Cardiac muscle cell (in vitro differentiated cells and primary cell): Measurements from ENCODE around the gene STRADA. TPM values are rescaled to one million over a fixed set of nuclear protein-coding genes. Genes with fewer than 3 reads are reported as not detected.

ENCODE experiments used
- DNase-seq, 2 donors: peaks; one replicate each; pipeline versions ENCODE4 v3.0.0 to v3.0.0-alpha.2; 2010 to 2017; ENCODE audit warnings: low read depth in 1 of 2, low spot score in 1 of 2
- H3K27ac ChIP-seq: fragments of 200-600 bp; sonication (generic); 2 replicates; pipeline ENCODE4 v1.5.1; 2016
- H3K27me3 ChIP-seq: fragments of 200-600 bp; sonication (generic); 2 replicates; pipeline ENCODE4 v1.6.0; 2016; ENCODE audit warnings: control low read depth
- H3K36me3 ChIP-seq: fragments of 200-600 bp; sonication (generic); 2 replicates; pipeline ENCODE4 v1.5.1; 2016; ENCODE audit warnings: control low read depth
- H3K4me1 ChIP-seq: fragments of 200-600 bp; sonication (generic); 2 replicates; pipeline ENCODE4 v1.8.1; 2017; ENCODE audit warnings: low read depth, mild to moderate bottlenecking, mixed run types
- H3K4me3 ChIP-seq: fragments of 200-600 bp; sonication (generic); 2 replicates; pipeline ENCODE4 v1.5.1; 2016; ENCODE audit warnings: mild to moderate bottlenecking
- H3K9me3 ChIP-seq: fragments of 200-600 bp; sonication (generic); 2 replicates; pipeline ENCODE4 v1.5.1; 2017; ENCODE audit warnings: low read depth, mild to moderate bottlenecking, control low read depth
- CTCF ChIP-seq: IDR thresholded peaks from 2 replicates; pipeline ENCODE4 v1.5.1; 2012; ENCODE audit warnings: low read depth, mild to moderate bottlenecking, low read length
- polyA plus RNA-seq: library from polyadenylated mRNA; unstranded; fragments of >200 nt; fragmentation: Nextera tagmentation; extraction: Ambion mirVana; gene quantifications from 2 replicates; pipeline ENCODE4 v1.2.1, GENCODE V29; 2016
- total RNA-seq: library from RNA; depleted of rRNA; stranded (reverse); fragments of >200 nt; gene quantifications from 2 replicates; pipeline ENCODE4 v1.2.3, GENCODE V29; 2016

STRADA gene
- total and polyA plus RNA-seq, 2 experiments from 2014 or later: 30.3 to 53.1 TPM

GRCh38 chr17:63665527-63666214 is 75.9 kb downstream of the STRADA start:
- no peak for TF ChIP-seq CTCF
- H3K27ac ChIP-seq: peak overlapping the region; percentile 66

GRCh38 chr17:63659850-63660249 is 81.7 kb downstream of the STRADA start:
- DNase-seq: no peak
- Histone ChIP-seq H3K36me3 (peaks cover 15% of the 10 kb centered on the region), H3K9me3 (no peaks in the 10 kb centered on the region), H3K27ac (no peak overlapping the region), H3K27me3 (no peaks in the 10 kb centered on the region), H3K4me3 (no peak overlapping the region), H3K4me1 (no peaks in the 10 kb centered on the region)
- TF ChIP-seq CTCF: no peak

More at GRCh38 chr17:63665527-63666214, 75.9 kb downstream of the STRADA start:
- Histone ChIP-seq H3K4me1 (no peaks in the 10 kb centered on the region), H3K4me3 (no peak overlapping the region), H3K9me3 (no peaks in the 10 kb centered on the region), H3K27me3 (no peaks in the 10 kb centered on the region), H3K36me3 (peaks cover 17% of the 10 kb centered on the region)
- DNase-seq: peak in 1 of 2 donors; percentile 25

- TF ChIP-seq CTCF: no peak
- DNase-seq: peak in 1 of 2 donors; percentile 45
- peaks cover 20% of the 10 kb centered on the region for H3K36me3 ChIP-seq
- no peak overlapping the region for H3K4me3 ChIP-seq
- H3K4me1 ChIP-seq: no peaks in the 10 kb centered on the region
- no peaks in the 10 kb centered on the region for H3K27me3 ChIP-seq
- no peaks in the 10 kb centered on the region for H3K9me3 ChIP-seq
- H3K27ac ChIP-seq: peak overlapping the region; percentile 28
These were observed 83.2 kb downstream of the STRADA start for GRCh38 chr17:63658366-63658765.

- TF ChIP-seq CTCF: no peak
- Histone ChIP-seq H3K36me3 (peaks cover 20% of the 10 kb centered on the region), H3K4me3 (no peak overlapping the region), H3K27me3 (no peaks in the 10 kb centered on the region), H3K9me3 (no peaks in the 10 kb centered on the region), H3K4me1 (no peaks in the 10 kb centered on the region), H3K27ac (peak overlapping the region; percentile 28)
- DNase-seq: no peak
These were observed 83.8 kb downstream of the STRADA start for GRCh38 chr17:63657786-63658185.

- H3K9me3 ChIP-seq: no peaks in the 10 kb centered on the region
- no peaks in the 10 kb centered on the region for H3K27me3 ChIP-seq
- DNase-seq: peak in 1 of 2 donors; percentile 8
- H3K4me3 ChIP-seq: no peak overlapping the region
- H3K36me3 ChIP-seq: peaks cover 9% of the 10 kb centered on the region
- H3K4me1 ChIP-seq: no peaks in the 10 kb centered on the region
- no peak overlapping the region for H3K27ac ChIP-seq
- no peak for TF ChIP-seq CTCF
These were observed 88.5 kb downstream of the STRADA start for GRCh38 chr17:63653050-63653449.

Other genes with a start within 250 kb of the STRADA start
- gene KCNH6, start 218.4 kb downstream of the STRADA start, total RNA-seq: 0.06 and 0.11 TPM in 2 replicates
- 0.44 TPM in 1 of 2 replicates, not detected in the other for gene KCNH6, start 218.4 kb downstream of the STRADA start, polyA plus RNA-seq
- 48.2 and 56.7 TPM in 2 replicates for gene DCAF7, start 191.3 kb downstream of the STRADA start, total RNA-seq
- gene DCAF7, start 191.3 kb downstream of the STRADA start, polyA plus RNA-seq: 55.1 and 95.0 TPM in 2 replicates
- 25.6 and 34.1 TPM in 2 replicates for gene TACO1, start 140.9 kb downstream of the STRADA start, total RNA-seq
- 41.3 and 54.9 TPM in 2 replicates for gene TACO1, start 140.9 kb downstream of the STRADA start, polyA plus RNA-seq
- gene MAP3K3, start 119.4 kb downstream of the STRADA start, total RNA-seq: 28.1 and 31.1 TPM in 2 replicates
- 26.5 and 31.9 TPM in 2 replicates for gene MAP3K3, start 119.4 kb downstream of the STRADA start, polyA plus RNA-seq
- 58.8 and 76.3 TPM in 2 replicates for gene LIMD2, start 41.7 kb downstream of the STRADA start, total RNA-seq
- 58.6 and 74.1 TPM in 2 replicates for gene LIMD2, start 41.7 kb downstream of the STRADA start, polyA plus RNA-seq
- gene CCDC47, start 31.8 kb upstream of the STRADA start, total RNA-seq: 27.6 and 30.0 TPM in 2 replicates
- gene CCDC47, start 31.8 kb upstream of the STRADA start, polyA plus RNA-seq: 54.7 and 56.5 TPM in 2 replicates
- gene DDX42, start 32.4 kb upstream of the STRADA start, total RNA-seq: 49.0 and 91.0 TPM in 2 replicates
- 58.1 and 71.6 TPM in 2 replicates for gene DDX42, start 32.4 kb upstream of the STRADA start, polyA plus RNA-seq
- gene PSMC5, start 85.6 kb upstream of the STRADA start, total RNA-seq: 42.7 and 57.7 TPM in 2 replicates
- gene PSMC5, start 85.6 kb upstream of the STRADA start, polyA plus RNA-seq: 144 and 230 TPM in 2 replicates
- gene FTSJ3, start 85.9 kb upstream of the STRADA start, total RNA-seq: 43.1 and 47.2 TPM in 2 replicates
- 52.2 and 57.3 TPM in 2 replicates for gene FTSJ3, start 85.9 kb upstream of the STRADA start, polyA plus RNA-seq
- 39.2 and 67.6 TPM in 2 replicates for gene SMARCD2, start 100.9 kb upstream of the STRADA start, total RNA-seq
- gene SMARCD2, start 100.9 kb upstream of the STRADA start, polyA plus RNA-seq: 40.3 and 45.4 TPM in 2 replicates
- gene CSH2, start 131.9 kb upstream of the STRADA start, total RNA-seq: not detected in 2 replicates
- gene CSH2, start 131.9 kb upstream of the STRADA start, polyA plus RNA-seq: not detected in 2 replicates
- gene GH2, start 140.1 kb upstream of the STRADA start, total RNA-seq: not detected in 2 replicates
- gene GH2, start 140.1 kb upstream of the STRADA start, polyA plus RNA-seq: 0.35 TPM in 1 of 2 replicates, not detected in the other
- gene CSH1, start 154.8 kb upstream of the STRADA start, total RNA-seq: not detected in 2 replicates
- gene CSH1, start 154.8 kb upstream of the STRADA start, polyA plus RNA-seq: not detected in 2 replicates
- not detected in 2 replicates for gene CSHL1, start 169.5 kb upstream of the STRADA start, total RNA-seq
- gene CSHL1, start 169.5 kb upstream of the STRADA start, polyA plus RNA-seq: not detected in 2 replicates
- gene GH1, start 177.0 kb upstream of the STRADA start, total RNA-seq: not detected in 2 replicates
- not detected in 2 replicates for gene GH1, start 177.0 kb upstream of the STRADA start, polyA plus RNA-seq
- gene CD79B, start 190.5 kb upstream of the STRADA start, total RNA-seq: not detected in 2 replicates
- 0.23 TPM in 1 of 2 replicates, not detected in the other for gene CD79B, start 190.5 kb upstream of the STRADA start, polyA plus RNA-seq
- gene SCN4A, start 231.1 kb upstream of the STRADA start, total RNA-seq: 0.63 and 0.78 TPM in 2 replicates
- gene SCN4A, start 231.1 kb upstream of the STRADA start, polyA plus RNA-seq: 0.49 TPM in 1 of 2 replicates, not detected in the other